ENCODE measurements around the gene CCDC116.
"Not testable (repeated sequence)": the region's sequence is repeated elsewhere in the genome, so short reads cannot be mapped to it uniquely, and the experiment has no call there.

CCDC116 gene

DNA sequence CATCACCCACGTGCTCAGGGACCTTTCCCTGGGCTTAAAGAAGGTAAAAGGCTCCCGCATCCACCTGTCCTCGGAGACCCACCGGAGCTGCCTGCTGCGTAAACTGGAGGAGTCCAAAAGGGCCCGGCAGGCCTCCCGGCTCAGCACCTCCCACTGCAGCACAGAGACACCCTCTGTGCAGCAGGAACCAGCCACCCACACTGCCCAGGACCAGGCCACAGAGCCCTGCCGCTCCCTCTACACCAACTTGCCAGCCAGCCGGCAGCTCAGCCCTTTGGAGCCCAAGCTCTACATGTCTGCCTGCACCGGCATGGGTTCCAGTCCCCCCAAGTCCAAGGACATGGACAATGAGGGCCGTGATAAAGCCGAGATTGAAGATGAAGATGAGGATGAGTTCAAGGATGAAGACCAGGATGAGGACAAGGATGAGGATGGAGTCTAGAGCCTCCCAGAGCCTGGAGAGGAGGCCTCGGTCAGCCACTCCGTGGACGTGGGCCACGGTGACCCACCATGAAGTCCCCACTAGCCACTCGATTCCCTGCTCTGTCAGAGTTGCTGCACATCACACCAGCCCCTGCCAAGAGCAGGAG is 4.2 kb downstream of the CCDC116 start:
- peaks cover 0 to 7% of the 10 kb centered on the region in 2 donors for H3K4me1 ChIP-seq (ENCODE audit: control insufficient read depth in 1 of 2, insufficient read depth in 2 of 2, low read length in 2 of 2)
- no peaks in the 10 kb centered on the region for H3K36me3 ChIP-seq (ENCODE audit: control insufficient read depth in 1 of 2, insufficient read depth in 2 of 2, low read length in 2 of 2)
- H3K4me3 ChIP-seq (ENCODE audit: low read depth in 1 of 2, low read length in 2 of 2) = no peak overlapping the region
- H3K27me3 ChIP-seq (ENCODE audit: low read depth, low read length) = no peaks in the 10 kb centered on the region
- H3K9me3 ChIP-seq (ENCODE audit: control insufficient read depth in 1 of 2, low read length in 2 of 2) = no peaks in the 10 kb centered on the region
- no peak overlapping the region for H3K27ac ChIP-seq (ENCODE audit: low read length)

DNA sequence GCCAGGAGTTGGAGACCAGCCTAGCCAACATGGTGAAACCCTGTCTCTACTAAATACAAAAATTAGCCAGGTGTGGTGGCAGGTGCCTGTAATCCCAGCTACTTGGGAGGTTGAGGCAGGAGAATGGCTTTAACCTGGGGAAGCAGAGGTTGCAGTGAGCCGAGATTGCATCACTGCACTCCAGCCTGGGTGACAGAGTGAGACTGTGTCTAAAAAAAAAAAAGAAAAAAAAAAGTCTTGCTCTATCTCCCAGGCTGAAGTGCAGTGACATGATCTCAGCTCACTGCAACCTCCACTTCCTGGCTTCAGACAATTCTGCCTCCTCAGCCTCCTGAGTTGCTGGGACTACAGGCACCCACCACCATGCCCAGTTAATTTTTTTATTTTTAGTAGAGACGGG is 4.9 kb downstream of the CCDC116 start:
- not testable (repeated sequence) for H3K4me1 ChIP-seq (ENCODE audit: control insufficient read depth in 1 of 2, insufficient read depth in 2 of 2, low read length in 2 of 2); H3K27me3 ChIP-seq (ENCODE audit: low read depth, low read length); H3K9me3 ChIP-seq (ENCODE audit: control insufficient read depth in 1 of 2, low read length in 2 of 2); H3K4me3 ChIP-seq (ENCODE audit: low read depth in 1 of 2, low read length in 2 of 2); H3K27ac ChIP-seq (ENCODE audit: low read length); H3K36me3 ChIP-seq (ENCODE audit: control insufficient read depth in 1 of 2, insufficient read depth in 2 of 2, low read length in 2 of 2)

DNA sequence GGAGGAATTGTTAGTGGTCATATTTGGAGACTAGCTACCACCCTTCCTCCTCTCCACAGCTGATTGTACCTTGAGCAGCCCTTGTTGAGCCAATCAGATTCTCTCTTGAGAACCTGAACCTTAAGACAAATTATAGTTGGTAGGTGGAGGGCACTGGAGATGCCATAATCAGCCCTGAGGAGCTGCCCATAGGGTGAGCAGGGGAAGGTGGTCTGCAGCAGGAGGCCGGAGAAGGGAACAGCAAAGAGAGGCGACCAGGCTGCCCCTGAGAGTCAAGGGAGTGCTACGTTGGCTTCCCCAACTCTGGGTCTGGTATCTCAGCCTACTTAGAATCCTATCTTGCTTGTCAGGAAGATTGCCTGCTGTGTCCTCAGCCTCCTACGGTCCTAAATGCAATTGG is 6.8 kb downstream of the CCDC116 start:
- Histone ChIP-seq H3K27me3 (ENCODE audit: low read depth, low read length) (no peaks in the 10 kb centered on the region), H3K27ac (ENCODE audit: low read length) (no peak overlapping the region), H3K9me3 (ENCODE audit: control insufficient read depth in 1 of 2, low read length in 2 of 2) (no peaks in the 10 kb centered on the region), H3K36me3 (ENCODE audit: control insufficient read depth in 1 of 2, insufficient read depth in 2 of 2, low read length in 2 of 2) (no peaks in the 10 kb centered on the region), H3K4me1 (ENCODE audit: control insufficient read depth in 1 of 2, insufficient read depth in 2 of 2, low read length in 2 of 2) (peaks cover 0 to 17% of the 10 kb centered on the region in 2 donors), H3K4me3 (ENCODE audit: low read depth in 1 of 2, low read length in 2 of 2) (no peak overlapping the region)

DNA sequence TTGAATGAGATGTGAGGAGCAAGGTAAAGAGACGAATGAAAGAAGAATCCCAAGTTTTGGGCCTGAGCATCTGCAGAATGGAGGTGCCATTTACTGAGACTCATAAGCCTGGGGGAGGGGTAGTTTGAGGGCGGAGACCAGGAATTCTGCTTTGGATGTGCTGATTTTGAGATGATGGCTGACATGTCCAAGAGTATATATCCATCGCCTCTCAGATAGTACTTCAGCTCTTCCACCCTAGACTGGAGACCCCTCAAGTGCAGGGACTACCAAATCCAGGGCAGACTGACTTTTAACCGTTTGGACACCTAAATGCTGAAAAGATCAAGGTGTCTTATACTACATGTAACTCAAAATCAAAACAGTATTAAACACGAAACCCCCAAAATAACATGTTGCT is 8.2 kb downstream of the CCDC116 start:
- H3K27ac ChIP-seq (ENCODE audit: low read length) = no peak overlapping the region
- H3K9me3 ChIP-seq (ENCODE audit: control insufficient read depth in 1 of 2, low read length in 2 of 2) = no peaks in the 10 kb centered on the region
- no peaks in the 10 kb centered on the region for H3K36me3 ChIP-seq (ENCODE audit: control insufficient read depth in 1 of 2, insufficient read depth in 2 of 2, low read length in 2 of 2)
- H3K4me3 ChIP-seq (ENCODE audit: low read depth in 1 of 2, low read length in 2 of 2) = no peak overlapping the region
- H3K4me1 ChIP-seq (ENCODE audit: control insufficient read depth in 1 of 2, insufficient read depth in 2 of 2, low read length in 2 of 2) = peaks cover 0 to 17% of the 10 kb centered on the region in 2 donors
- no peaks in the 10 kb centered on the region for H3K27me3 ChIP-seq (ENCODE audit: low read depth, low read length)

DNA sequence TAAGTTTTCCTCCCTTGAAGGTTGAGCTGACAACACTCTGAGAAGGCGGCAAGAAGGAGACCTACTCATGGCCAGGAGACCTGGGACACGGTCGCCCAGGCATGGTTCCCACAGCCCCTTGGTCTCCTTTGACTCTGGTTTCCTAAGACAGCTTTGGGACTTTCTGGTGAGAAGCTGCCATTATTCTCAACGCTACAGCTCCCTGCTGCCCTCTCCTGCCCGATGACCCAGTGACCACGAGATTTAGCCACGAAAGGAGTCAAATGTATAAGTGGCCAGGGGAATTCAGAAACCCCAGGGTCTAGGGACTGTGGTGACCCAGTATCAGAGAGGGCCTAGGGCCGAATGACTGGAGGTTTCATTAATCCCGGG is 8.8 kb downstream of the CCDC116 start:
- H3K4me3 ChIP-seq (ENCODE audit: low read depth in 1 of 2, low read length in 2 of 2) = peak overlapping the region; percentile 66 to 92
- no peaks in the 10 kb centered on the region for H3K9me3 ChIP-seq (ENCODE audit: control insufficient read depth in 1 of 2, low read length in 2 of 2)
- H3K27ac ChIP-seq (ENCODE audit: low read length) = peak overlapping the region; percentile 2
- no peaks in the 10 kb centered on the region for H3K36me3 ChIP-seq (ENCODE audit: control insufficient read depth in 1 of 2, insufficient read depth in 2 of 2, low read length in 2 of 2)
- H3K27me3 ChIP-seq (ENCODE audit: low read depth, low read length) = no peaks in the 10 kb centered on the region
- peaks cover 0 to 18% of the 10 kb centered on the region in 2 donors for H3K4me1 ChIP-seq (ENCODE audit: control insufficient read depth in 1 of 2, insufficient read depth in 2 of 2, low read length in 2 of 2)

DNA sequence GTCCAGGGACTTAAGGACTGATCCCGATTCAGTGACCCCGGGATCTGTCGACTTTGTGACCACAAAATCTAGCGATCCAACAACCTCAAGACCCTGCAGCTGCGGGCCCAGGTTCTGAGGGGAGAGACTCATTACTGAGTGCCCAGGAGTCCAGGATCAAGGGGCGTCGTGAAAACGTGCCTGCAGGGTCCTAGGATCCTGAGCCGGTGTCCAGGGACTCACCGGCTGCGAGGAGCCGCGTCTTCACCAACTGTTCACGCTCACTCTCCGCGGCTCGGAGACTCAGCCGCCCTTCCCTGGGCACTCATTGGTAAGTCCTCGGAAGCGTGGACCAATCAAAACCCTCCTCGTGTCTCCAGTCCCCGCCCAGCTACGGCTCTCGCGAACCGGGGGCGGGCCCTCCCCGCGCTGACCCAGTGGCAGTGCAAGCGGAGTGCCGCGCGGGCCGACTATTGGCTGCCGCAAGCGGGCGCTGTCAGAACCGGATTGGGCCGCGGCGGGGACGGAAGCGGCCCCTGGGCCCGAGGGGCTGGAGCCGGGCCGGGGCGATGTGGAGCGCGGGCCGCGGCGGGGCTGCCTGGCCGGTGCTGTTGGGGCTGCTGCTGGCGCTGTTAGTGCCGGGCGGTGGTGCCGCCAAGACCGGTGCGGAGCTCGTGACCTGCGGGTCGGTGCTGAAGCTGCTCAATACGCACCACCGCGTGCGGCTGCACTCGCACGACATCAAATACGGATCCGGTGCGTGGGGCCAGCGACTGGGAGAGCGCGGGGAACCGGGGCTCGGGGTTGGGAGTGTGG is 9.4 kb downstream of the CCDC116 start, which contains the start of gene SDF2L1:
Gene SDF2L1 (plus strand): TSS at position 514 of the 795 bp plus-strand sequence. CDS start 35 bp downstream, at position 549.
- peaks cover 0 to 24% of the 10 kb centered on the region in 2 donors for H3K4me1 ChIP-seq (ENCODE audit: control insufficient read depth in 1 of 2, insufficient read depth in 2 of 2, low read length in 2 of 2)
- H3K4me3 ChIP-seq (ENCODE audit: low read depth in 1 of 2, low read length in 2 of 2) = peak within 1 kb of the TSS; percentile 66 to 92
- H3K27ac ChIP-seq (ENCODE audit: low read length) = peak within 1 kb of the TSS; percentile 2

DNA sequence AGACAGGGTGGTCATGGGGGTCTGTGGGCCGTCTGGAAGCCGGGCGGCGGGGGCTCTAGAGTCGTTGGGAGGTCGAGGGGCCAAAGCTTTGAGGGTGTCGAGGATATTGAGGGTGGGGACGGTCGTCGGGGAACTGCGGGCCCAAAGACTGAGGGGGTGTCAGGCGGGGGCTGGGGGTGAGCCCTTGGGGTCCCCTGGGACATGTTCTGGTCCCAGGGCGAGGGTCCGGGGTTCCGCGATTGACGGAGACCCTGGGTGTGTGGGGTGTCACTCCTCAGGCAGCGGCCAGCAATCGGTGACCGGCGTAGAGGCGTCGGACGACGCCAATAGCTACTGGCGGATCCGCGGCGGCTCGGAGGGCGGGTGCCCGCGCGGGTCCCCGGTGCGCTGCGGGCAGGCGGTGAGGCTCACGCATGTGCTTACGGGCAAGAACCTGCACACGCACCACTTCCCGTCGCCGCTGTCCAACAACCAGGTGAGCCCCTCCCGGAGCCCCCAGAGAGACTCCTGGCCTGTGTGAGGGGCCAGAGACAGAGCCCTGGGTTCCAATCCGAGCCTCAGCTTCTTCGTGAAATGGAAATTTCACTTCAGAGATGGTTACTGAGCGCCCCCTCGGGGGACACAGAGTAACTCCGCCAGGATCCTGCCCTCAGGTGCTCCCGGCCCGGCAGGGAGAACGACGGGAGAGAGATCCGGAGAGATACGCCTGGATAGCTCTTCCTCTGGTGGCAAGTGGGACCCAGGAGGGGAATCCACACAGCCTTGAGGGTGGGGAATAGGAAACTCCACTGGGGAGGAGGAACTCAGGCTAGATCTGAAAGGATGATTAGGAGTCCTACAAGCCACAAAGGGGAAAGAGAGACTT is 10.3 kb downstream of the CCDC116 start:
- Histone ChIP-seq H3K27ac (ENCODE audit: low read length) (no peak overlapping the region), H3K4me1 (ENCODE audit: control insufficient read depth in 1 of 2, insufficient read depth in 2 of 2, low read length in 2 of 2) (peaks cover 0 to 24% of the 10 kb centered on the region in 2 donors), H3K27me3 (ENCODE audit: low read depth, low read length) (no peaks in the 10 kb centered on the region), H3K9me3 (ENCODE audit: control insufficient read depth in 1 of 2, low read length in 2 of 2) (no peaks in the 10 kb centered on the region), H3K4me3 (ENCODE audit: low read depth in 1 of 2, low read length in 2 of 2) (peak overlapping the region; percentile 61 to 92), H3K36me3 (ENCODE audit: control insufficient read depth in 1 of 2, insufficient read depth in 2 of 2, low read length in 2 of 2) (no peaks in the 10 kb centered on the region)

More for the DNA sequence above, 9.4 kb downstream of the CCDC116 start, which contains the start of gene SDF2L1:
- Histone ChIP-seq H3K9me3 (ENCODE audit: control insufficient read depth in 1 of 2, low read length in 2 of 2) (no peaks in the 10 kb centered on the region), H3K36me3 (ENCODE audit: control insufficient read depth in 1 of 2, insufficient read depth in 2 of 2, low read length in 2 of 2) (no peaks in the 10 kb centered on the region), H3K27me3 (ENCODE audit: low read depth, low read length) (no peaks in the 10 kb centered on the region)

DNA sequence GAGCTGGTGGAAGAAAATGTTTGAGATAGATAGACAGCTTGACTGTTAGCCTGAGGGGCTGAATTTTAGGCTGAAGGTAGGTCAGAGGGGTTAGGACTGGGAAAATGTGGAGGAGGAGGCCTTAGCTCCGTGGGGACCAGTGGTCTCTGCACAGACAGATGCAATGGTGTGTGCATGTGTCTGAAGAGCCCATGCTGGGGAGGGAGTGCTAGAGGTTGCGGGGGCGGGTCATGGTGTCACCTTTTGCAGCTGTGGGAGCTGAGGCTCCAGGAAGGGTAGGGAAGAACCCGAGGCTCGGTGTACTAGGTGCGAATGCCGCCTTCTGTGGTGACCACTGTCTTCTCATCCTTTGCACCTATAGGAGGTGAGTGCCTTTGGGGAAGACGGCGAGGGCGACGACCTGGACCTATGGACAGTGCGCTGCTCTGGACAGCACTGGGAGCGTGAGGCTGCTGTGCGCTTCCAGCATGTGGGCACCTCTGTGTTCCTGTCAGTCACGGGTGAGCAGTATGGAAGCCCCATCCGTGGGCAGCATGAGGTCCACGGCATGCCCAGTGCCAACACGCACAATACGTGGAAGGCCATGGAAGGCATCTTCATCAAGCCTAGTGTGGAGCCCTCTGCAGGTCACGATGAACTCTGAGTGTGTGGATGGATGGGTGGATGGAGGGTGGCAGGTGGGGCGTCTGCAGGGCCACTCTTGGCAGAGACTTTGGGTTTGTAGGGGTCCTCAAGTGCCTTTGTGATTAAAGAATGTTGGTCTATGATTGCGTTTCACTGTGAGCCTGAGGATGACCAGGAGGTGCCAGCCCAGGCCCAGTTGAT is 11.2 kb downstream of the CCDC116 start:
- Histone ChIP-seq H3K27ac (ENCODE audit: low read length) (no peak overlapping the region), H3K27me3 (ENCODE audit: low read depth, low read length) (no peaks in the 10 kb centered on the region), H3K4me3 (ENCODE audit: low read depth in 1 of 2, low read length in 2 of 2) (peak overlapping the region in 1 of 2 donors; percentile 61), H3K36me3 (ENCODE audit: control insufficient read depth in 1 of 2, insufficient read depth in 2 of 2, low read length in 2 of 2) (no peaks in the 10 kb centered on the region), H3K9me3 (ENCODE audit: control insufficient read depth in 1 of 2, low read length in 2 of 2) (no peaks in the 10 kb centered on the region), H3K4me1 (ENCODE audit: control insufficient read depth in 1 of 2, insufficient read depth in 2 of 2, low read length in 2 of 2) (peaks cover 0 to 24% of the 10 kb centered on the region in 2 donors)

DNA sequence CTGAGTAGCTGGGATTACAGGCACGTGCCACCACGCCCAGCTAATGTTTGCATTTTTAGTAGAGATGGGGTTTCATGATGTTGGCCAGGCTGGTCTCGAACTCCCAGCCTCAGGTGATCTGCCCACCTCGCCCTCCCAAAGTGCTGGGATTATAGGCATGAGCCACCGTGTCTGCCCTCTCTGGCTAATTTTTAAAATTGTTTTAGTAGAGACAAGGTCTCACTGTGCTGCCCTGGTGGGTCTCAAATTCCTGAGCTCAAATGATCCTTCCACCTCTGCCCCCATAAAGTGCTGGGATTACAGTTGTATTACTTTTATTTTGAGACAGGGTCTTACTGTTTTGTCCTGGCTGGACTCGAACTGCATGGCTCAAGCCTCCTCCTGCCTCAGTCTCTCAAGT is 13.0 kb downstream of the CCDC116 start:
- not testable (repeated sequence) for H3K27ac ChIP-seq (ENCODE audit: low read length); H3K36me3 ChIP-seq (ENCODE audit: control insufficient read depth in 1 of 2, insufficient read depth in 2 of 2, low read length in 2 of 2); H3K4me3 ChIP-seq (ENCODE audit: low read depth in 1 of 2, low read length in 2 of 2); H3K27me3 ChIP-seq (ENCODE audit: low read depth, low read length); H3K9me3 ChIP-seq (ENCODE audit: control insufficient read depth in 1 of 2, low read length in 2 of 2)
- H3K4me1 ChIP-seq (ENCODE audit: control insufficient read depth in 1 of 2, insufficient read depth in 2 of 2, low read length in 2 of 2) = peaks cover 0 to 24% of the 10 kb centered on the region in 2 donors

DNA sequence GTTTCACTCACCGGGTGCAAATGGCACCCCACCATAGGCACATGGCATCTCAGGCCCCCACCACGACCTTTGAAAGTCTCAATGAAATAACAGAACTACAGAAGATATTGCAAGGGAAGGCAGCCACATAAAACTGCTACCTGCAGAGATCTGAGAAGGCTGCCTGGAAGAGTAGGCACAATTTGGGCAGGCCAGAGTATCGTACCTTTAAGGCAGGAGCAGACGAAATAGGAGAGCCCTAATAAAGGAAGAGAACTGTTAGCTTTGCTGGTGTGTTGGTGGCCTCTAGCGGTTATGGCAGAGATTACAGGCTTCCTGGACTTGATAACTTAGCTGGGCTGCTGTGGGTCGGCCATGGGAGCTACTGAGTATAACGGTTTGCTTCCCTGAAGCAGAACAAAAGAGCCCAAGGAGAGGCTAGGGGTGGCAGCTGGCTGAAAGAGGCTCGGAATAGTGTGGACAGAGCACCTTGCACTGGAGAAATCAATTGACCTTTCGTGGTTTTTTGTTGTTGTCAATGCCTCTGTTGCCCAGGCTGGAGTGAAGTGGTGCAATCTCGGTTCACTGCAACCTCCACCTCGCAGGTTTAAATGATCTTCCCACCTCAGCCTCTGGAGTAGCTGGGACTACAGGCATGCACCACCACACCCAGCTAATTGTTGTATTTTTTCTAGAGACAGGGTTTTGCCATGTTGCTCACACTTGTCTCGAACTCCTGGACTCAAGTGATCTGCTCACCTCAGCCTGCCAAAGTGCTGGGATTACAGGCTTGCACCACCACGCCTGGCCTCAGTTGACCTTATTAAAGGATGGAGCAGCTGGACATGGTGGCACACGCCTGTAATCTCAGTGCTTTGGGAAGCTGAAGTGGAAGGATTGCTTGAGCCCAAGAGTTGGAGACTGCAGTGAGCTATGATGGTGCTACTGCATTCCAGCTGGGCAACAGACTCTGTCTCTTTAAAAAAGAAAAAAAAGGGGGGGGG is 14.3 kb downstream of the CCDC116 start:
- H3K4me1 ChIP-seq (ENCODE audit: control insufficient read depth in 1 of 2, insufficient read depth in 2 of 2, low read length in 2 of 2) = peaks cover 6 to 25% of the 10 kb centered on the region in 2 donors
- H3K9me3 ChIP-seq (ENCODE audit: control insufficient read depth in 1 of 2, low read length in 2 of 2) = no peaks in the 10 kb centered on the region
- H3K27ac ChIP-seq (ENCODE audit: low read length) = no peak overlapping the region
- H3K36me3 ChIP-seq (ENCODE audit: control insufficient read depth in 1 of 2, insufficient read depth in 2 of 2, low read length in 2 of 2) = no peaks in the 10 kb centered on the region
- no peaks in the 10 kb centered on the region for H3K27me3 ChIP-seq (ENCODE audit: low read depth, low read length)
- no peak overlapping the region for H3K4me3 ChIP-seq (ENCODE audit: low read depth in 1 of 2, low read length in 2 of 2)

Data from muscle layer of duodenum (tissue), 2 donors.